GM21526 (cell line): ENCODE measurements around the gene MTA3.
"Not testable (repeated sequence)": the region's sequence is repeated elsewhere in the genome, so short reads cannot be mapped to it uniquely, and the experiment has no call there.

Experiments used
- ATAC-seq: cut with Tn5 transposase; IDR thresholded peaks from one replicate; pipeline ENCODE4 v1.9.1; 2021; ENCODE audit warnings: moderate library complexity; ENCODE audit not compliant: unreplicated experiment, low FRiP score

MTA3 gene

GRCh38 chr2:42604341-42604867, 36.0 kb downstream of the MTA3 start:
- ATAC-seq: not testable (repeated sequence)

GRCh38 chr2:42606166-42606565, 37.7 kb downstream of the MTA3 start:
- not testable (repeated sequence) for ATAC-seq

- ATAC-seq: no peak
Measured at GRCh38 chr2:42607101-42607637, 38.7 kb downstream of the MTA3 start.

DNA sequence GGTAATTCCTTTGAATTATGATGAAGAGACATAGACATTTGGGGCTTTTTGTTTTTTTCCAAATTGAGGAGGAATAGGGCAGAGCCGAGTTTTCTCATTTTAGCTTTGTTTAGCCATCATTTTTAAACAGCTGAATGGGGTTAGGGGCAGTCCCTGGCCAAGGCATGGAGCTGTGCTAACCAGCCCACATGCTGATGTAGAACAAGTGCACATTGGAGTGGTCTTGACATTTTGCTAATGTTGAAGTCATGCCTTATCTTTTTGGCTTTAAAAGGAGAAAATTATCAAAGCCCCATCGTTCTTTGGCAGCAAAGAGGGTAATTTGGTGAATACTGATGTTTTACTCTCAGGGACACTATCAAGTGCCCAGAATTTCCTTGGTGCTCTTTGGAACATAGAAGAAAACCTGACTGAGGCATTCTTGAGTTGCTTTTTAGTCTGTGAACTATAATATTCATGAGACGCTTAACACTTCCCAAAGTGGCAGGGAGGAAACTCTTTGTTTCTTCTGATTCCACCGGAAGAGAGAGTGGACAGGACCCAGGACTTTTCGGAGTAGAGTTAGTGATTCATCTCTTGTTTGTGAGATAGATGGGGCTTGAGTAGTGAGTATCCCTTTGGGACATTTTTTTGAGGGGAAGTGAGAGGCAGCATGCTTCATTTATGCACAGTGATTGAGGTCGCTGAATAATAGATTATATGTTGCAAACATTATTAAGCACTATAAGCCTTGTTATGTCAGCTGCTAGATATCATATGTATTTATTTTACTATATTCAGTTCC, 45.0 kb downstream of the MTA3 start:
- no peak for ATAC-seq

DNA sequence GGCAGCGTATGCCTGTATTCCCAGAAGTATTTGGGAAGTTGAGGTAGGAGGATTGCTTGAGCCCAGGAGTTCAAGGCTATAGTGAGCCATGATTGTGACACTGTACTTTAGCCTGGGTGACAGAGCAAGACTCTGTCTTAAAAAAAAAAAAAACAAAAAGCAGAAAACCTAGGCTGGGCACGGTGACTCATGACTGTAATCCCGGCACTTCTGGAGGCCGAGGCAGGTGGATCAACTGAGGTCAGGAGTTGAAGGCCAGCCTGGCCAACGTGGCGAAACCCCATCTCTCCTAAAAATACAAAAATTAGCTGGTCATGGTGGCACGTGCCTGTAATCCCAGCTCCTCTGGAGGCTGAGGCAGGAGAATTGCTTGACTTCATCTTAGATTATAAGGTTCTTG, 46.4 kb downstream of the MTA3 start:
- ATAC-seq: no peak

DNA sequence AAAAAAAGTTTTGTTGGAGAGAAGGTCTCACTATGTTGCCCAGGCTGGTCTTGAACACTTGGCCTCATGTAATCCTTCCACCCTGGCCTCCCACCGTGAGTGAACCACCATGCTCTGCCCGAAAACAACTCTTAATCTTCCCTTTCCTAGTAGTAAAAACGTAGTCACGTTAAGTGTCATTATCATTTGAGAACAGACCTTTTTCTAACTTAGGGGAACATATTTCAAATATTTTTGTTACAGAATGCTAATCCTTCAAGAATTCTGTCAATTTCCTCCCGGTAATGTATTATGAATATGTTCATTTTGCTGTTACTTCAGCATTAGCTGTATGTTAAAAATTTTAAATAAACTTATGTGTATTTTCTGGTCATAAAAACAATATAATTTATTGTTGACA, 49.7 kb downstream of the MTA3 start:
- no peak for ATAC-seq

DNA sequence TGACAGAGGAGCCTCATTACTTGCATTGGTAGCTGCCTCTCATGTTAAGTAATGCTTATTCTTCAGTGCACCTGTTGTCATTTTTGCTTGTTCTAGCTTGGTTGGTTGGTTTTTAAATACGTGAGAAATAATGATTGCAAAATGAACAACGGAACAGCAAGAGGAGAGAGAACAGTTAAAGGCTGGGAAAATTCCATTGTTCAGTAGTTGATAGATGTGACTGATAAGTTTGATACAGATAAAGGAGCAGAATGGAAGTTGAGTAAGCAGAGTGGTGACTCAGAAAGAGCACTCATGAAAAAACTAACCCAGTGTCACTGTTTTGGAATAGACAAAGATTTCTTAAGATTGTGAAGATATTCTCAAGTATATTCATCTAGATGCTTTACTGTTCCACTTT, 50.5 kb downstream of the MTA3 start:
- ATAC-seq: no peak

DNA sequence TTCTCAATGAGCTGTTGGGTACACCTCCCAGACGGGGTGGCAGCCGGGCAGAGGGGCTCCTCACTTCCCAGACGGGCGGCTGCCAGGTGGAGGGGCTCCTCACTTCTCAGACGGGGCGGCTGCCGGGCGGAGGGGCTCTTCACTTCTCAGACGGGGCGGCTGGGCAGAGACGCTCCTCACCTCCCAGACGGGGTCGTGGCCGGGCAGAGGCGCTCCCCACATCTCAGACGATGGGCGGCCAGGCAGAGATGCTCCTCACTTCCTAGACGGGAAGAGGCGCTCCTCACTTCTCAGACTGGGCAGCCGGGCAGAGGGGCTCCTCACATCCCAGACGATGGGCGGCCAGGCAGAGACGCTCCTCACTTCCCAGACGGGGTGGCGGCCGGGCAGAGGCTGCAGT, 53.2 kb downstream of the MTA3 start:
- not testable (repeated sequence) for ATAC-seq

GRCh38 chr2:42622943-42623676, 54.7 kb downstream of the MTA3 start:
- ATAC-seq: no peak

- ATAC-seq: no peak
Measured at GRCh38 chr2:42624047-42624446, 55.6 kb downstream of the MTA3 start.

DNA sequence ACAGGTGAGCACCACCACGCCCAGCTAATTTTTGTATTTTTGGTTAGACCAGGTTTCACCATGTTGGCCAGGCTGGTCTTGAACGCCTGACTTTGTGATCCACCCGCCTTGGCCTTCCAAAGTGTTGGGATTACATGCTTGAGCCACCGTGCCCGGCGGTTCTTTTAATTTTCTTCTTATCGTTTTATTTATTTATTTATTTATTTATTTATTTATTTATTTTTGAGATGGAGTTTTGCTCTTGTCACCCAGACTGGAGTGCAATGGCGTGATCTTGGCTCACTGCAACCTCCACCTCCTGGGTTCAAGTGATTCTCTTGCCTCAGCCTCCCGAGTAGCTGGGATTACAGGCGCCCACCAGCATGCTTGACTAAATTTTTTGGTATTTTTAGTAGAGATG, 59.6 kb downstream of the MTA3 start:
- ATAC-seq: not testable (repeated sequence)

GRCh38 chr2:42636934-42637333, 68.5 kb downstream of the MTA3 start:
- no peak for ATAC-seq

GRCh38 chr2:42638080-42638784, 69.8 kb downstream of the MTA3 start:
- ATAC-seq: no peak

- no peak for ATAC-seq
Measured at GRCh38 chr2:42639340-42640077, 71.1 kb downstream of the MTA3 start.

- ATAC-seq: no peak
Measured at GRCh38 chr2:42640261-42640660, 71.8 kb downstream of the MTA3 start.

DNA sequence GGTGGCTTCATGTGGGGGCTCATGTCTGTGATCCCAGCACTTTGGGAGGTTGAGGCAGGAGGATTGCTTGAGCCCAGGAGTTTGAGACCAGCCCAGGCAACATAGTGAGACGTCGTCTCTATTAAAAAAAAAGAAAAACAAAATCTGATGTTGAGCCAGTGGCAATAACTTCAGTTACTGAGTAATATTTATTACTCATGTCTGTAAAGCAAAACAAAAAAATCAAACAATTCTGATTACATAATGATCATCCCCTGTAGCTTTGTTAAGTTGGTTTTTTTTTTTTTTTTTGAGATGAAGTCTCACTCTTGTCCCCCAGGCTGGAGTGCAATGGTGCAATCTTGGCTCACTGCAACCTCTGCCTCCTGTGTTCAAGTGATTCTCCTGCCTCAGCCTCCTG, 73.9 kb downstream of the MTA3 start:
- not testable (repeated sequence) for ATAC-seq

- ATAC-seq: no peak
Measured at GRCh38 chr2:42645551-42645950, 77.1 kb downstream of the MTA3 start.

DNA sequence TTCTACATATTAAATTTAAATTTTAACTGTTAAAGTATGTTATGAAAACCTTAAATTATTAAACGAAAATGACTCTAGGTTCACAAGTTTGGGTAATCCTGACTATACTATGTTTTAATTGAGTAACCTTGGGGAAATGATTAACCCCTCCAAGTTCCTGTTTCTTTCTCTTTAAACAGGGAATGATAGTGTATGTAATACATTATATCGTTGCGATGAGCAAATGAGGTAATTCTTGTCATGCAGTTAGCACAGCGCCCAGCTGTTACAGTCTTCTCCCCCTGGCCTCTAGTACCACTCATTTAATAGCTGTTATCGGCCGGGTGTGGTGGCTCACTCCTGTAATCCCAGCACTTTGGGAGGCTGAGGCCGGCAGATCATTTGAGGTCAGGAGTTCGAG, 80.4 kb downstream of the MTA3 start:
- ATAC-seq: no peak

DNA sequence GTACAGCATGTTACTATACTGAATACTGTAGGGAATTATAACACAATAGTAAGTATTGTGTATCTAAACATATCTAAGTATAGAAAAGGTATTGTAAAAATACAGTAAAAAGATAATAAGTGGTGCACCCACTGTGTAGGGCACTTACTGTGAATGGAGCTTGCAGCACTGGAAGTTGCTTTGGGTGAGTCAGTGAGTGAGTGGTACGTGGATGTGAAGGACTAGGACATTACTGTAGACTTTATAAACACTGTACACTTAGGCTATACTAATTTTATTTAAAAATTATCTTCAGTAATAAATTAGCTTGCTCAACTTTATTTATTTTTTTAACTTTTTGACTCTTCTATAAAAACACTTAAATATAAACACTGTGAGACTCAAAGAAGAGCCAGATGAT, 82.6 kb downstream of the MTA3 start:
- ATAC-seq: no peak

- ATAC-seq: no peak
Measured at GRCh38 chr2:42652086-42652485, 83.7 kb downstream of the MTA3 start.
